Nephron progenitor cell (in vitro differentiated cells): ENCODE measurements around the gene PTPRC.

ENCODE experiments used
- DNase-seq: peaks from one replicate; pipeline ENCODE4 v3.0.0; 2021
- H3K27ac Mint-ChIP-seq: 2 replicates; pipeline ENCODE4 v1.8.0; 2021; ENCODE audit warnings: mild to moderate bottlenecking, moderate library complexity, mixed read lengths
- H3K27me3 Mint-ChIP-seq: 2 replicates; pipeline ENCODE4 v1.8.0; 2021; ENCODE audit warnings: mild to moderate bottlenecking, low read depth, mixed read lengths; ENCODE audit not compliant: poor library complexity
- H3K36me3 Mint-ChIP-seq: 2 replicates; pipeline ENCODE4 v1.8.0; 2021; ENCODE audit warnings: low read depth, mixed read lengths
- H3K4me1 Mint-ChIP-seq: 2 replicates; pipeline ENCODE4 v1.8.0; 2021; ENCODE audit warnings: mixed read lengths
- H3K4me3 Mint-ChIP-seq: 2 replicates; pipeline ENCODE4 v1.8.0; 2021; ENCODE audit warnings: mild to moderate bottlenecking, moderate library complexity, mixed read lengths
- H3K9me3 Mint-ChIP-seq: 2 replicates; pipeline ENCODE4 v1.8.0; 2021; ENCODE audit warnings: mild to moderate bottlenecking, moderate library complexity, mixed read lengths
- CTCF ChIP-seq: fragments of 200-600 bp; sonication (generic); IDR thresholded peaks from 2 replicates; pipeline ENCODE4 v1.5.0; 2021; ENCODE audit warnings: antibody characterized with exemption

The PTPRC gene

GRCh38 chr1:198776602-198777029 is 137.8 kb downstream of the PTPRC start:
- Mint-ChIP-seq H3K36me3 (no peaks in the 10 kb centered on the region), H3K27ac (no peak overlapping the region), H3K27me3 (no peaks in the 10 kb centered on the region), H3K4me1 (peaks cover 27% of the 10 kb centered on the region), H3K4me3 (no peak overlapping the region), H3K9me3 (no peaks in the 10 kb centered on the region)
- TF ChIP-seq CTCF = no peak
- DNase-seq = no peak

- Mint-ChIP-seq H3K27me3 (no peaks in the 10 kb centered on the region), H3K4me3 (no peak overlapping the region), H3K27ac (no peak overlapping the region), H3K4me1 (peaks cover 20% of the 10 kb centered on the region), H3K9me3 (no peaks in the 10 kb centered on the region), H3K36me3 (no peaks in the 10 kb centered on the region)
- no peak for TF ChIP-seq CTCF
- DNase-seq = no peak
These were observed 139.2 kb downstream of the PTPRC start for GRCh38 chr1:198778049-198778448.

- no peaks in the 10 kb centered on the region for H3K9me3 Mint-ChIP-seq
- TF ChIP-seq CTCF = no peak
- no peaks in the 10 kb centered on the region for H3K36me3 Mint-ChIP-seq
- H3K4me3 Mint-ChIP-seq = no peak overlapping the region
- H3K4me1 Mint-ChIP-seq = peaks cover 9% of the 10 kb centered on the region
- no peak overlapping the region for H3K27ac Mint-ChIP-seq
- no peak for DNase-seq
- H3K27me3 Mint-ChIP-seq = no peaks in the 10 kb centered on the region
These were observed 141.5 kb downstream of the PTPRC start for GRCh38 chr1:198780376-198780775.

- peak; percentile 31 for DNase-seq
- H3K27me3 Mint-ChIP-seq = peaks cover 3% of the 10 kb centered on the region
- peak; percentile 47 for TF ChIP-seq CTCF
- no peaks in the 10 kb centered on the region for H3K9me3 Mint-ChIP-seq
- peaks cover 16% of the 10 kb centered on the region for H3K4me1 Mint-ChIP-seq
- H3K4me3 Mint-ChIP-seq = no peak overlapping the region
- peak overlapping the region; percentile 98 for H3K27ac Mint-ChIP-seq
- no peaks in the 10 kb centered on the region for H3K36me3 Mint-ChIP-seq
These were observed 149.8 kb downstream of the PTPRC start for GRCh38 chr1:198788561-198789064.

GRCh38 chr1:198793714-198794113 is 154.9 kb downstream of the PTPRC start:
- TF ChIP-seq CTCF = no peak
- Mint-ChIP-seq H3K4me3 (no peak overlapping the region), H3K27ac (no peak overlapping the region)

GRCh38 chr1:198794498-198794897 is 155.7 kb downstream of the PTPRC start:
- no peak for TF ChIP-seq CTCF
- no peaks in the 10 kb centered on the region for H3K4me1 Mint-ChIP-seq

More at GRCh38 chr1:198793714-198794113, 154.9 kb downstream of the PTPRC start:
- Mint-ChIP-seq H3K27me3 (peaks cover 3% of the 10 kb centered on the region), H3K4me1 (peaks cover 7% of the 10 kb centered on the region), H3K36me3 (peaks cover 9% of the 10 kb centered on the region), H3K9me3 (peaks cover 31% of the 10 kb centered on the region)
- DNase-seq = no peak

More at GRCh38 chr1:198794498-198794897, 155.7 kb downstream of the PTPRC start:
- H3K4me3 Mint-ChIP-seq = no peak overlapping the region
- H3K27me3 Mint-ChIP-seq = peaks cover 3% of the 10 kb centered on the region
- H3K27ac Mint-ChIP-seq = no peak overlapping the region
- H3K36me3 Mint-ChIP-seq = peaks cover 9% of the 10 kb centered on the region
- DNase-seq = no peak
- H3K9me3 Mint-ChIP-seq = peaks cover 31% of the 10 kb centered on the region
